Activated T-cell treated with anti-CD3 and anti-CD28 coated beads for 1 hour (primary cell): Measurements from ENCODE around the gene IL6ST.

ENCODE experiments used
- DNase-seq: peaks from one replicate; pipeline ENCODE4 v3.0.0-alpha.2; 2020; ENCODE audit warnings: low read depth

IL6ST gene

GRCh38 chr5:55896238-55896637, 98.5 kb downstream of the IL6ST start:
- DNase-seq, result no peak

GRCh38 chr5:55895346-55895745, 99.4 kb downstream of the IL6ST start:
- DNase-seq, result no peak

DNA sequence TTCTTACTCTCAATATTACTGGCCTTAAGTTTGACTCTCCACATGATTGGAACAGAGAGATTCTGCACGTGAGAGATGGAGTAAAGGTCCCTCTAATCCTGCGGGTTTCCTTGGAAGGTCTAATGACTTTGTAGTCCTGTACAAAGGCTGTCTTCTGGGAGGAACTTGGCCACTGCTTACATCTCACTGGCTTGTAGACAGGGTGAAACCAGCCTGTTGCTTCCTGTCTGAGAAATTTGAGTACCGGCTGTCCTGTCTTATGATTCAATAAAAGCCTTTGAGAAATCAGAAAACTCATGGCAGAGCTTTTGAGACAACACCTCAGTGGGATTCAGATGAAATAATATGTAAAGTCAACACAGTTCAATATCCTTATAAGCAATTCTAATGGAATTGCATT, 100.6 kb downstream of the IL6ST start:
- no peak for DNase-seq

DNA sequence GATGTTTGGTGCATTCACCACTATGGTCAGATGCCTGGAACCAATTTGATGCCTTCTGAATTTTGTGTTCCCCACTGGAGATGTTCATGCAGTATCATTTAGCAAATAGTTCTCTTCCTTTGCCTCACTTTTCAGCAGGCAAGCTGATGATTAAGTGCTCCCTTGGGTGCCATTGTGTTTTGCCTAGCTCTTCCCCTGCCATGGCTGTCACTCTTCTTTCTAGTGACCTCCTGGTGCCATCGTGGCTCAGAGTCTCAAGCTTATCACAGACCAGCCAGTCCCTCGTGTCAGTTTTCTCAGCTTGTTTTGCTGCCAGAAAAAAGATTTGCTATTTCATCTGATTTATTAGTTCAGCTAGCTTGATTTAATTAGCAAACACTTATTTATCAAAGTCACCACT, 102.3 kb downstream of the IL6ST start:
- DNase-seq, result no peak

GRCh38 chr5:55888205-55888604, 106.6 kb downstream of the IL6ST start:
- no peak for DNase-seq

- DNase-seq, result no peak
Measured at GRCh38 chr5:55885359-55885758, 109.4 kb downstream of the IL6ST start.
